Neural progenitor cell (in vitro differentiated cells): ENCODE data around the gene UBL7. TPM values are rescaled to one million over a fixed set of nuclear protein-coding genes. Genes with fewer than 3 reads are reported as not detected.

Experiments
- DNase-seq: peaks from one replicate; pipeline ENCODE4 v3.0.0-alpha.2; 2016; ENCODE audit warnings: low spot score
- H2AFZ ChIP-seq: fragments of 200-600 bp; sonication (generic); replicated peaks from 2 replicates; pipeline ENCODE4 v1.6.1; 2016; ENCODE audit warnings: antibody characterized with exemption
- H3F3A ChIP-seq: fragments of 200-600 bp; sonication (generic); 2 replicates; pipeline ENCODE4 v1.6.1; 2016; ENCODE audit warnings: antibody characterized with exemption, low read depth
- H3K27ac ChIP-seq: fragments of 200-600 bp; sonication (generic); 2 replicates; pipeline ENCODE4 v1.5.1; 2016; ENCODE audit warnings: mild to moderate bottlenecking
- H3K27me3 ChIP-seq: fragments of 200-600 bp; sonication (generic); 2 replicates; pipeline ENCODE4 v1.6.1; 2016; ENCODE audit warnings: mild to moderate bottlenecking, moderate library complexity
- H3K36me3 ChIP-seq: fragments of 200-600 bp; sonication (generic); 2 replicates; pipeline ENCODE4 v1.5.1; 2016
- H3K4me1 ChIP-seq: fragments of 200-600 bp; sonication (generic); 2 replicates; pipeline ENCODE4 v1.6.1; 2016; ENCODE audit warnings: mixed run types
- H3K4me2 ChIP-seq: fragments of 200-600 bp; sonication (generic); 2 replicates; pipeline ENCODE4 v1.6.1; 2016
- H3K4me3 ChIP-seq: fragments of 200-600 bp; sonication (generic); 2 replicates; pipeline ENCODE4 v1.5.1; 2016
- H3K79me2 ChIP-seq: fragments of 200-600 bp; sonication (generic); 2 replicates; pipeline ENCODE4 v1.6.1; 2016; ENCODE audit warnings: low read depth
- H3K9ac ChIP-seq: fragments of 200-600 bp; sonication (generic); 2 replicates; pipeline ENCODE4 v1.6.1; 2016
- H3K9me3 ChIP-seq: fragments of 200-600 bp; sonication (generic); 2 replicates; pipeline ENCODE4 v1.5.1; 2016; ENCODE audit warnings: low read depth
- H4K20me1 ChIP-seq: fragments of 200-600 bp; sonication (generic); 2 replicates; pipeline ENCODE4 v1.6.1; 2016; ENCODE audit warnings: low read depth
- H3K27ac Mint-ChIP-seq: 3 replicates; pipeline ENCODE4 v1.8.0; 2021; ENCODE audit warnings: mixed read lengths
- H3K27me3 Mint-ChIP-seq: 2 replicates; pipeline ENCODE4 v1.8.0; 2022; ENCODE audit warnings: low read depth, mild to moderate bottlenecking, inconsistent platforms, moderate library complexity, mixed read lengths; ENCODE audit not compliant: insufficient read depth
- H3K36me3 Mint-ChIP-seq: 3 replicates; pipeline ENCODE4 v1.8.0; 2021; ENCODE audit warnings: mixed read lengths
- H3K4me1 Mint-ChIP-seq: 3 replicates; pipeline ENCODE4 v1.8.0; 2021; ENCODE audit warnings: mixed read lengths
- H3K4me3 Mint-ChIP-seq: 3 replicates; pipeline ENCODE4 v1.8.0; 2021; ENCODE audit warnings: mild to moderate bottlenecking, moderate library complexity, mixed read lengths
- H3K9me3 Mint-ChIP-seq: 3 replicates; pipeline ENCODE4 v1.8.0; 2020; ENCODE audit warnings: mixed read lengths
- CTCF ChIP-seq: fragments of 200-600 bp; sonication (generic); IDR thresholded peaks from 2 replicates; pipeline ENCODE4 v1.5.1; 2017; ENCODE audit warnings: antibody characterized with exemption, mild to moderate bottlenecking
- EZH2 ChIP-seq: fragments of 200-600 bp; sonication (generic); IDR thresholded peaks from 2 replicates; pipeline ENCODE4 v1.6.1; 2017; ENCODE audit warnings: antibody characterized with exemption, mild to moderate bottlenecking, moderate library complexity
- EZH2phosphoT487 ChIP-seq: fragments of 200-600 bp; sonication (generic); IDR thresholded peaks from 2 replicates; pipeline ENCODE4 v1.6.1; 2017; ENCODE audit warnings: antibody characterized with exemption
- total RNA-seq: library from RNA; depleted of rRNA; stranded (reverse); fragments of >200 nt; gene quantifications from 2 replicates; pipeline ENCODE4 v1.2.3, GENCODE V29; 2015; ENCODE audit warnings: low replicate concordance

Gene UBL7
- total RNA-seq, 1 donor from 2014 or later: 60.4 TPM

- no peak overlapping the region for H3K4me3 ChIP-seq
- peaks cover 19% of the 10 kb centered on the region for H3K4me1 ChIP-seq
- peaks cover 23% of the 10 kb centered on the region for H3K4me1 Mint-ChIP-seq
- H3K27ac Mint-ChIP-seq: no peak overlapping the region
- H3K27me3 Mint-ChIP-seq: peaks cover 12% of the 10 kb centered on the region
- TF ChIP-seq EZH2phosphoT487 (no peak), CTCF (no peak), EZH2 (no peak)
- H3K36me3 Mint-ChIP-seq: no peaks in the 10 kb centered on the region
- H3K9ac ChIP-seq: no peak overlapping the region
- no peak for DNase-seq
- no peak overlapping the region for H3K4me2 ChIP-seq
- no peaks in the 10 kb centered on the region for H3F3A ChIP-seq
- no peak overlapping the region for H2AFZ ChIP-seq
- H3K9me3 ChIP-seq: no peaks in the 10 kb centered on the region
- H3K79me2 ChIP-seq: no peaks in the 10 kb centered on the region
- H3K4me3 Mint-ChIP-seq: peak overlapping the region; percentile 2
- H3K27ac ChIP-seq: no peak overlapping the region
- H4K20me1 ChIP-seq: no peaks in the 10 kb centered on the region
- no peaks in the 10 kb centered on the region for H3K9me3 Mint-ChIP-seq
- H3K36me3 ChIP-seq: no peaks in the 10 kb centered on the region
- H3K27me3 ChIP-seq: peaks cover 25% of the 10 kb centered on the region
These were observed 22.8 kb downstream of the UBL7 start for GRCh38 chr15:74438206-74438605.

GRCh38 chr15:74434263-74435136, 26.5 kb downstream of the UBL7 start:
- H3F3A ChIP-seq: peaks cover 8% of the 10 kb centered on the region
- peaks cover 13% of the 10 kb centered on the region for H3K4me1 ChIP-seq
- no peak for TF ChIP-seq CTCF
- TF ChIP-seq EZH2phosphoT487: no peak
- TF ChIP-seq EZH2: no peak
- no peaks in the 10 kb centered on the region for H3K9me3 ChIP-seq
- peak overlapping the region; percentile 78 for H3K4me3 ChIP-seq
- peaks cover 49% of the 10 kb centered on the region for H3K27me3 ChIP-seq
- H3K4me1 Mint-ChIP-seq: peaks cover 30% of the 10 kb centered on the region
- H2AFZ ChIP-seq: peak overlapping the region; percentile 74
- H3K36me3 Mint-ChIP-seq: no peaks in the 10 kb centered on the region
- peak overlapping the region; percentile 98 for H3K4me2 ChIP-seq
- no peaks in the 10 kb centered on the region for H3K9me3 Mint-ChIP-seq
- peaks cover 27% of the 10 kb centered on the region for H4K20me1 ChIP-seq
- peak; percentile 34 for DNase-seq
- no peak overlapping the region for H3K27ac ChIP-seq
- H3K4me3 Mint-ChIP-seq: peak overlapping the region; percentile 84
- peaks cover 4% of the 10 kb centered on the region for H3K79me2 ChIP-seq
- no peak overlapping the region for H3K9ac ChIP-seq
- H3K27ac Mint-ChIP-seq: peak overlapping the region; percentile 66
- peaks cover 17% of the 10 kb centered on the region for H3K27me3 Mint-ChIP-seq
- H3K36me3 ChIP-seq: no peaks in the 10 kb centered on the region

GRCh38 chr15:74433592-74434262, 27.2 kb downstream of the UBL7 start, which contains the start of gene SEMA7A:
Gene SEMA7A (minus strand): TSS chr15:74433958. CDS start chr15:74433918, 40 bp downstream.
- Histone ChIP-seq H3K79me2 (peaks cover 4% of the 10 kb centered on the region), H3K4me1 (peaks cover 13% of the 10 kb centered on the region)
- H3K27me3 Mint-ChIP-seq: peaks cover 15% of the 10 kb centered on the region

More at GRCh38 chr15:74433592-74434262, 27.2 kb downstream of the UBL7 start, which contains the start of gene SEMA7A:
- Mint-ChIP-seq H3K27ac (peak within 1 kb of the TSS; percentile 66), H3K36me3 (no peaks in the 10 kb centered on the region), H3K9me3 (no peaks in the 10 kb centered on the region), H3K4me1 (peaks cover 30% of the 10 kb centered on the region), H3K4me3 (peak within 1 kb of the TSS; percentile 84)
- Histone ChIP-seq H3K4me3 (peak within 1 kb of the TSS; percentile 78), H3K4me2 (peak within 1 kb of the TSS; percentile 98), H3K27ac (no peak within 1 kb of the TSS), H3F3A (peaks cover 8% of the 10 kb centered on the region), H3K27me3 (peaks cover 49% of the 10 kb centered on the region), H2AFZ (peak within 1 kb of the TSS; percentile 74), H3K9me3 (no peaks in the 10 kb centered on the region), H3K36me3 (no peaks in the 10 kb centered on the region), H4K20me1 (peaks cover 29% of the 10 kb centered on the region), H3K9ac (no peak within 1 kb of the TSS)
- DNase-seq: peak; percentile 94
- TF ChIP-seq EZH2 (no peak), CTCF (no peak), EZH2phosphoT487 (no peak)
